ENCODE measurements around the gene PORCN.
"Not testable (repeated sequence)": the region's sequence is repeated elsewhere in the genome, so short reads cannot be mapped to it uniquely, and the experiment has no call there.

The PORCN gene

DNA sequence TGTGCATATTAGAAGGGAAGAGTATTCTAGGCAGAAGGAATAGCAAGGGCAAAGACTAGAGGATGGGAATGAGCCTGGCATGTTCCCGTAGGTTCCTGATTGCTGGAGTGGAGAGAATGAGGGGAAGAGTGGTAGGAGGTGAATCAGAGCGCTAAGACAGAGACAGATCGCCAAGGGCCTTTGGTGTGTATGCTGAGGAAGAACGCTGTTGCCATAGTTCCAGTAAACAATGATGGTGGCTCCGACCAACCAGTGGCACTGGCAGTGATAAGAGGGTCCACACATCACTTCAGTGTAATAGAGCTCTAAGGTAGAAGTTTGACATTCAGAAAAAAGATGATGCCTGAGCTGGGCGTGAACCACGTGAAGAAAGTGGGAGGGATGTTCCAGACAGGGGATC is 31.7 kb downstream of the PORCN start:
- no peak for DNase-seq (ENCODE audit: low read depth in 2 of 2)

DNA sequence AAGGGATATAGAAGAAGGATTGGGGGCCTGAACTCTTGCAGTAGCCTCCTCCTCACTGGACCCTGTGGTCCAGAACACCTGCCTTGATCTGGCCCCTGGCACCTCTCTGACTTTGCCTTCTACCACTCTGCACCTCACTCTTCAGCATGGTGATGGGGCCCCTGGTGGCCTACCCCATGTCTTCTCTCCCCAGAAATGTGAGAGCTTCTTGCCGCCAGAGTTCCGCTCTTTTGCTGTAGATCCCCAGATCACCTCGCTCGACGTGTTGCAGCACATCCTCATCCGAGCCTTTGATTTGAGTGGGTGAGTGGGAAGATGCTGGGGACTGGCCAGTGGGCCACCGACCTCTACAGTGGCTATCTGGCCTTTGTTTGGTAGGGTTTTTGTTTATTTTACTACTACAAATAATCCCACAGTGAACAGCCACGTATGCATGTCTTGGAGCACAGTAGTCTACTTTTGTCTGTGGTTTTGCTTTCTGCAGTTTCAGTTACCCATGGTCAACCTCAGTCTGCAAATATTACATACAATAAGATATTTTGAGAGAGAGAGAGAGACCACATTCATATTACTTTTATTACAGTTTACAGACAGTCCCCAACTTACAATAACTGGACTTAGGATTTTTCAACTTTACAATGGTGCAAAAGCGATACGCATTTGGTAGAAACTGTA is 32.5 kb downstream of the PORCN start:
- DNase-seq (ENCODE audit: low read depth in 2 of 2) = no peak

DNA sequence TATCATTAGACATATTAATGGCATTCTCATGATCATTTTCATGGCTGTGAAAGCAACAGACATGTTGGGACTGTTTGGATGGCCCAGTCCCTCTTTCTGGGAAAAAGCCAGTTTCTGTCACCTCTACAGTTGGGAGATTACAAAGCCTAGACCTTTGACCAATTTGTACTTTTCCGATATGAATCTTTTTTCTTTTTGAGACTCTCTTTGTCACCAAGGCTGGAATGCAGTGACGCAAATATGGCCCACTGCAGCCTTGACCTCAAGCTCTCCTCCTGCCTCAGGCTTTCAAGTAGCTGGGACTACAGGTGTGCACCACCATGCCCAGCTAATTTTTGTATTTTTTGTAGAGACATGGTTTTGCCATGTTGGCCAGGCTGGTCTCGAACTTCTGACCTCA is 40.1 kb downstream of the PORCN start:
- no peak for DNase-seq (ENCODE audit: low read depth in 2 of 2)

DNA sequence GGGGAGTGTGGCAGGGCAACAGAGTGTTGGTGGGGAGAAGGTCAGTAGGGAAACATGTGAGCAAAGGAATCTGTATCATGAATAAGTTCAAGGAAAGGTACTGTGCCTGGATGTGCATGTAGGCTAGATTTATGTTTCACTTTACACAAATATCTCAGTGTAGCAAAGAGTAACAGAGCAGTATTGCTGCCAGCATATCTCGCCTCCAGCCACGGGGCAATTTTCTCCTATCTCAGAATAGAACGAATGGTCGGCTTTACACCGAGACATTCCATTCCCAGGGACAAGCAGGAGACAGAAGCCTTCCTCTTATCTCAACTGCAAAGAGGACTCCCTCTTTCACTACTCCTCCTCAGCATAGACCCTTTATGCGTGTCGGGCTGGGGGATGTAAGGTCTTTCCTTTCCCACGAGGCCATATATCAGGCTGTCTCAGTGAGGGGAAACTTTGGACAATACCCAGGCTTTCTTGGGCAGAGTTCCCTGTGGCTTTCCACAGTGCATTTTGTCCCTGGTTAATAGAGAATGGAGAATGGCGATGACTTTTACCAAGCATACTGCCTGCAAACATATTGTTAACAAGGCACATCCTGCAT is 47.0 kb downstream of the PORCN start:
- DNase-seq (ENCODE audit: low read depth in 2 of 2) = not testable (repeated sequence)

DNA sequence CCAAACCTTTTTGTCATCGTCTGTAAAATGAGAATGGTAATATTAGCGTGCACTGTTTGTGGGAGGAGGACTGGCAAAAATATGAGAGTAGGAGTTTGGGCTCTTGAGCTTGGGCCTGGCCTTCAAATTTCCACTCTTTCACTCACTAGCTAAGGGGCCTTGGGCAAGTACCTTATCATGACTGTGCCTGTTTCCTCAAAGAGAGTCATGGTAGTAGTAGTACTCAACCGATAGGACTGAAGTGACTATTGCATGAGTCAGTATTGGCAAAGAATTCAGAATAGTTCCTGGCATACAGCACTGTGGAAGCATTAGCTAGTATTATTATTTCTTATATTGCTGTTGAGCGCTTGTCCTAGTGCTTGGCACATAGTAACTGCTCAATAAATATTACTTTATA is 49.5 kb downstream of the PORCN start:
- no peak for DNase-seq (ENCODE audit: low read depth in 2 of 2)

DNA sequence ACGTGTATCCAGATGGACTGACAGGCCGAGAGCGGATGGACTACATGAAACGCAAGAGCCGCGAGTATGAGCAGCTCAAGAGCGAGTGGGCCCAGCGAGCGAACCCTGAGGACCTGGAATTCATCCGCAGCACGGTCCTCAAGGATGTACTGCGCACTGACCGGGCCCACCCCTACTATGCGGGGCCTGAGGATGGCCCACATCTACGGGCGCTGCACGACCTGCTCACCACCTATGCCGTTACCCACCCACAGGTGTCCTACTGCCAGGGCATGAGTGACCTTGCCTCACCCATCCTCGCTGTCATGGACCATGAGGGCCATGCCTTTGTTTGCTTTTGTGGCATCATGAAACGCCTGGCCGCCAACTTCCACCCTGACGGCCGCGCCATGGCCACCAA is 50.8 kb downstream of the PORCN start:
- DNase-seq (ENCODE audit: low read depth in 2 of 2) = no peak

DNA sequence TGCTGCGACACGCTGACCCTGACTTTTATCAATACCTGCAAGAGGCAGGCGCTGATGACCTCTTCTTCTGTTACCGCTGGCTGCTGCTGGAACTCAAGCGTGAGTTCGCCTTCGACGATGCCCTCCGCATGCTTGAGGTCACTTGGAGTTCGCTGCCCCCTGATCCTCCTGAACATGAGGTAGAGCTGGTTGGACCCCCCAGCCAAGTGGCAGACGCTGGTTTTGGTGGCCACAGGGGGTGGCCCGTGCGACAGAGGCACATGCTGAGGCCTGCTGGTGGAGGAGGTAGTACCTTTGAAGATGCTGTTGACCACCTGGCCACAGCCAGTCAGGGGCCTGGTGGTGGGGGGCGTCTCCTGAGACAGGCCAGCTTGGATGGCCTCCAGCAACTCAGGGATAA is 51.3 kb downstream of the PORCN start:
- DNase-seq (ENCODE audit: low read depth in 2 of 2) = no peak

DNA sequence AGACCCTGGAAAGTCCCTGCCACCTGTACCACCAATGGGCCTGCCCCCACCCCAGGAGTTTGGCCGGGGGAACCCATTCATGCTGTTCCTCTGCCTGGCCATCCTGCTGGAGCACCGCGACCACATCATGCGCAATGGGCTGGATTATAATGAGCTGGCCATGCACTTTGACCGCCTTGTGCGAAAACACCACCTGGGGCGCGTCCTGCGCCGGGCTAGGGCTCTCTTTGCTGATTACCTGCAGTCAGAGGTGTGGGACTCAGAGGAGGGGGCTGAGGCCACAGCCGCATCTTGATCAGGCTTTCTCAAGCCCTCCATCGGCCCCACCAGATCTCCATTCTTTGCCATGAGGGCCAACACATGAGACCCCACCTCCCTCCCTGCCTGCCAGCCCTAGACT is 51.9 kb downstream of the PORCN start:
- DNase-seq (ENCODE audit: low read depth in 2 of 2) = no peak

DNA sequence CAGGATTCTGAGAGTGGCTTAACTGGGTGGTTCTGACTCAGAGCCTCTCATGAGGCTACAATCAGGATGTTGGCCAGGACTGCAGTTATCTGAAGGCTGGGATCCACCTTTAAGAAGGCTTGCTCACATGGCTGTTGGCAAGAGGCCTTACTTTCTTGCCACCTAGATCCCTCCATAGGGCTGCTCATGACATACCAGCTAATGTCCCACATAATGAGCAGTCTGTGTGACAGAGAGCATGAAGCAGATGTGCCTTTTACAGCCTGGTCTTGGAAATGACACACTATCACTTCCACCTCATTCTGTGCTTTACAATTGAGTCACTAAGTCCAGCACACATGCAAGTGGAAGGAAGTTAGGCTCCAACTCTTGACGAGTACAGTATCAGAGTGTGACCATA is 61.2 kb downstream of the PORCN start:
- DNase-seq (ENCODE audit: low read depth in 2 of 2) = no peak

All from stimulated activated CD8-positive, alpha-beta memory T cell treated with anti-CD3 and anti-CD28 coated beads, Interleukin-7, amount 100 ng/mL, for 1 hour (primary cell).